GM19455 (cell line): ENCODE measurements around the gene TATDN2.
"Not testable (repeated sequence)": the region's sequence is repeated elsewhere in the genome, so short reads cannot be mapped to it uniquely, and the experiment has no call there.

ENCODE experiments used
- ATAC-seq: cut with Tn5 transposase; IDR thresholded peaks from one replicate; pipeline ENCODE4 v1.9.1; 2021; ENCODE audit not compliant: unreplicated experiment

TATDN2 gene

DNA sequence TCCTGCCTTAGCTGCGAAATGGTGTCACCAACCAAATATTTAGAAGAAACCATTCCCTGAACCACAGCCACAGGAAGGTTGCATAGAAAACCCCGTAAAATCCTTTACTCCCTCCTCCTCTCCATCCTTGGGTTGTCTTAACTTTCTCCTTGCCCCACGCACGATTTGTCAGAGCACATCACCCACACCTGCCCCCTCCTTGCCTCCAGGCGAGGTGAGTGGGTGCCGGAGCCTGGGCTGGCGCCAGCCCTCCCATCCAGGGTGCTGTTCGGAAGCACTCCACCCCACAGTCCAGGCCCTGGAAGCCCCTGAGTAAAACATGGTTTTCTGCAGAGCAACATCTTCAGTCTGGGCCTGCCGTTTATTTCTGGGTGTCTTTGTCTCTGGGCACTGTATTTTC lies 40.8 kb downstream of the TATDN2 start:
- ATAC-seq: no peak

DNA sequence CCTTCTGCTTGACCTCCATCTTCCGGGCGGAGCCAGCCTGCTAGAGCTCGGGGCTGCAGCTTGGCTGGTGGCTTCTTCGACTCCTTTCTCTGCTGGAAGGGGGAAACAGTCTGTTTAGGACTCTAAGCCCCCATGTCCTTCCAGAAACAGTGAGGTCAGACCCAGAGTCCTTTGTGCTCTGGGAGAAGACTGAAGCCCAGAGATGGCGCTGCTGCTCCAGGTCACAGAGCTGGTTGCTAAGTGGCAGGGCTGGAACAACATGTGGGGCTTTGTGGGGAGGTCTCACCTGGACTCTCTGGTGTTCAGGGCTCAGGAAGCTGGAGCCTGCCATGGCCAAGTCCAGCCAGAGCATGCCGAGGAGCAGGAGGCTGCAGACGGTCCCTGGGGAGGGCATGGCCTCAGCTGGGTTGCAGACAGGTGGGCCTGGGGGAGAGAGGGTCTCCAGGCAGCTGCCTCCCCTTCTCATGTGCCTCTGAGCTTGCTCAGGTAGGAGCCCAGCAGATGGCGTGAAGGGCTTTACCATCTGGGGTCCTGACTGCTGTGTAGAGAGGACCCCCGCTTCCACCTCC lies 41.6 kb downstream of the TATDN2 start:
- no peak for ATAC-seq

DNA sequence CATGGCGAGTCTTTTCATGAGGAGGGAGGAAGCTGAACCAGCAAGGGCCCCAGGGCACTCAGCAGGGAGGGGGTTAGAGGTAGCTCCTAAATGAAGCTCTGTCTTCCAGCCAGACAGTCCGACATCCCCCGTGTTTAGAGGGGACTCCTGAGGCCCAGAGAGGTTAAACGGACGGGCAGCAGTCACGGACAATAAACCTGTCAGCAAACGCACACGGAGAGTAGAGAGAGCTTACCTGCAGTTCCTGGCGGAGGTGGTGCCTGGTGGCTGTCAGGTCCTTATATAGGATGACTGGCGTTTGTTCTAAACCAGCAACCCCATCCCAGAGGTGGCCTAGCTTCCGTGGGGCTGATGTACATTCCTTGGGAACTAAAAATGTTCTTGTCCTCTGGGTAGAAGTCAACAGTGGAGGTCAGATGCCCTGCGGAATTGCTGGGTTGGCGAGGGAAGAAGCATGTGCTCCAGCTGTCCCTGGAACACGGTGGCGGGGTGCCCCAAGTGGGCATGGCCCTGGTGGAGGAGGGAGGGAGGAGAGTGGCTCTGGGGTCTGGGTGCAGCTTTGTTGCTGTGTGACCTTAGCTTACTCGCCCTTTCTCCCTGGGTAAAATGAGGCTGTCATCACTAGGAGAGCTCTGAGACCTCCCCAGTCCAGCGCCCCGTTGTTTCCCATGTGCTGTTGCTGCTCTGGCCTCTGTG lies 42.4 kb downstream of the TATDN2 start:
- no peak for ATAC-seq

GRCh38 chr3:10291641-10292040 lies 43.4 kb downstream of the TATDN2 start:
- ATAC-seq: no peak

DNA sequence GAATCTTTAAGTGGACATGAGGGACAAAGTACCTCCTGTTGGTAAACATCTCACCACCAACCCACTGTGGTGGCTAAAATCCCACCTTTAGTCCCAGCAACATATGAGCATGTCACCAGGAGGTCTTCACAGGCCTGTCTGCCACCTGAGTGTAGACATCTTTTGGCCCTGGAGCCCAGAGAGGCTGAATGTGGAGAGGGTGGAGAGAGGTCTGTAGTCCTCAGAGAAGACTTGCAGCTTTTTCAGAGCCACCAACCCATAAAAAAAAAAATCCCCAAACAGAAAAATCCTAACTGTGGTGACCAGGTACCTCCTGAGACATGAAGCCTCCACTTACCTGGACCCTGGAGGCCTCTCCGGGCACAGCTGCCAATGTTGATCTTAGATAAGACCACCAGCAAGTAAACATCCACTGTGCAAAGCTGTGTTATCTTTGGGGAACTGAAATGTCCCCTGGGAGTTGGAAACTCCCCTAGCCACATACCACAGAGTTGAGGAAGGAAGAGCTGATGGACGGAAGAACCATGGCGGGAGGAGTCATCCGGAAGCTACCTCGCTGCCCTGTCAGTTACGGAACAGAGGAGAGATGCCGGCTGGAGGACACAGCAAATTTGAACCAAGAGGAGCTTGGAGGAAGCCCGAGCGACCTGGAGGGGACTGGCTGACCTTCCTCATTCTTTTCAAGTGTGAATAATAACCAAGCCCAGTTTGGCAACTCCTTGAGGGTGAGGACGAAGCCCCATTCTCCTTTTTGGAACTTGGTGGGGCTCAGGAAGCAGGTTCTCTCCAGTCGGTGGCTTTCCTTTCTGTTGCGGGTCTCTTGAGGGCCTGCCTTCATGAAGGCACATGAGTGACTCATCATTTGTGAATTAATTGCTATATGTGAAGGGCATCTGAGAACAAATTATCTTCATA lies 44.5 kb downstream of the TATDN2 start, which contains the start of gene GHRL:
Gene GHRL (minus strand): TSS at position 443 of the 915 bp plus-strand sequence. CDS start 2,767 bp downstream, outside the sequence.
- ATAC-seq: peak; percentile 64

- no peak for ATAC-seq
Observed at GRCh38 chr3:10294030-10294586, 45.8 kb downstream of the TATDN2 start.

DNA sequence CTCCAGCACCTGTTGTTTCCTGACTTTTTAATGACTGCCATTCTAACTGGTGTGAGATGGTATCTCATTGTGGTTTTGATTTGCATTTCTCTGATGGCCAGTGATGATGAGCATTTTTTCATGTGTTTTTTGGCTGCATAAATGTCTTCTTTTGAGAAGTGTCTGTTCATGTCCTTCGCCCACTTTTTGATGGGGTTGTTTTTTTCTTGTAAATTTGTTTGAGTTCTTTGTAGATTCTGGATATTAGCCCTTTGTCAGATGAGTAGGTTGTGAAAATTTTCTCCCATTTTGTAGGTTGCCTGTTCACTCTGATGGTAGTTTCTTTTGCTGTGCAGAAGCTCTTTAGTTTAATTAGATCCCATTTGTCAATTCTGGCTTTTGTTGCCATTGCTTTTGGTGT lies 49.8 kb downstream of the TATDN2 start:
- not testable (repeated sequence) for ATAC-seq

DNA sequence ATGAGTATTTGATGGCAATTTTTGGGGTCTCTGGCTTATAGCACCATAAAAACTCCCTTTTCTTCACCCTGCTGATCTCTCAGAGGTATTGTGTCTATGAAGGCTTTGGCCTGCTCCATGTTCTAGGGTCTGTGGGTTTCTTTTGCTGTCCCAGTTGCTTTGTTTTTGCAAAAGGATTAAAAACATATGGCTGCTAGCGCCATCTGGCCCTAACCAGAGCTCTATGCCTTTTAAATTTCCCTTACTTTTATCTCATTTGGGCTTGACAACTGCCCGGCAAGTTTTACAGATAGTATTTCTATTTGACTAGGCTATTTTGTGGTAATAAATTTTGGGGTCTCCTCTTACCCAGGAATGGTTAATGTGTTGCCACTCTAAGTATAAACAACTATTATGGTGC lies 50.9 kb downstream of the TATDN2 start:
- no peak for ATAC-seq

DNA sequence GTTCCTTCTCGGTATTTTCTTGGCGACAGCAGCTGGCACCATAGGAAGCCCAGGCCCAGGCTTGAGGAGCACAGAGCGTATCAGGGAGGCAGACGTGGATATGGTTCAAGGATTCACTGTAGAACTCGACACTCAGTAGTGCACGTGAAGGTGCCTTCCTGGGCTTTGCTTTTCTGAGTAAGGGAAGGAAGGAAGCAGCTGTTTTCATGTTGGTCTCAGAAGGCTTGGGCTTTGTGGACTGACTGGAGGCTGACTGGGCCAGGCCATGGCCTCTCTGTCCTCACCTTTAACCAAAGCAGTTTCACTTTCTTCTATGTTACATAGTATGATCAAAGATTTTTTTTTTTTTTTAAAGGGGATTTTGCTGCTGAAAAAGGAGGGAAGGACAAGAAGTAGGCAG lies 51.4 kb downstream of the TATDN2 start:
- ATAC-seq: no peak

DNA sequence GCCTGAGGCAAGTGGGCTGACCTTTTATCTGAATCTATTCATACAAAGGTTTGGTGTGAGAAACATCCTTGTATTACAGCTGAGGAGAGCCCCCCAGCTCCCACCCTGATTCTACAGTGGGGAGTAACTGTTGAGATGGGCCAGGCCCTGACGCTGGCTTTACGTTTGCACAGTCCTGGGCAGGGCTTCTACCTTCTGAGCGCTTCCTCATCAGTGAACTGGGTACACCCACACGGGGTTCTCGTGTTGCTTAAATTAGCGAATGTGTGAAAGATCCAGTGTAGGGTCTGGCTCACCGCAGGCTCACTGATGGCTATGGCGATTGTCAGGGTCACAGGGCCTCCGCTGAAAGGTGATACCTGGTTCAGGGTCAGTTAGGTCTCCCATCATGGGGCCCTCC lies 51.8 kb downstream of the TATDN2 start:
- ATAC-seq: no peak

GRCh38 chr3:10303105-10303504 lies 54.8 kb downstream of the TATDN2 start:
- ATAC-seq: no peak

DNA sequence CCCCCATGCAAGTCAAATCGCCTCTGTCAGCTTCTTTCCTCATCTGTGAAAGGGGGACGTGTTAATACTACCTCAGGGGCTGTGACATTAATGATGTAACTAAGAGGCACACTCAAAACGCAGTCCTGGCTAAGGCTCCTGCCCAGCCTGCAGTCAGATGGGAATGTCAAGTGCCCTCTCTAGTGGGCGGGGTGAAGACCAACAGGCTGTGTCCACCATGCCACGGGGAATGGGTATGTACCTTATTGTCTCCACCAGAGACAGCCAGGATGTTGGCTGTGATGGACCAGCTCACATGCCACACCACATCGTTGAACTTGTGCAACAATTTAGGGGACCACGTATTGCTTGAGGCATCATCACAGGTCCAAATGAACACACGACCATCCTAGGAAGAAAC lies 55.5 kb downstream of the TATDN2 start:
- ATAC-seq: no peak

DNA sequence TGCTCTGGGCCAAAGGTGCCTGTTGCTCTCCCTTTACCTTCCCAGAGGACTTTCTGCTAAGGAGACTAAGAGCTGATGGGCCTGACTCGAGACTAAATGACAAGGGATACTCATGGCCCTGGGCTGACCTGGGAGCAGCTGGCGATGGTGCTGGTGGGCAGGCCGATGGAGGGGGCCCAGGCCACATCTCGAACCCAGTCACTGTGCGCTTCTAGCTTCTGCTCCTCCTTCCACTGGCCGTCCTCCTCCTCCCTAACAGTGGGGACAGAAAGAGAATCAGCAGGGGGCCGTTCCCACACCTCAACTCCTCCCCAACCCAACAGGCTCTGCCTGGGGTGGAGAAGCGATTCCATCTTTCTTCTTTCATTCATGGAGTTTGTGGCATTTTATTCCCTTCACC lies 56.6 kb downstream of the TATDN2 start:
- ATAC-seq: no peak

GRCh38 chr3:10305331-10305902 lies 57.2 kb downstream of the TATDN2 start:
- no peak for ATAC-seq

DNA sequence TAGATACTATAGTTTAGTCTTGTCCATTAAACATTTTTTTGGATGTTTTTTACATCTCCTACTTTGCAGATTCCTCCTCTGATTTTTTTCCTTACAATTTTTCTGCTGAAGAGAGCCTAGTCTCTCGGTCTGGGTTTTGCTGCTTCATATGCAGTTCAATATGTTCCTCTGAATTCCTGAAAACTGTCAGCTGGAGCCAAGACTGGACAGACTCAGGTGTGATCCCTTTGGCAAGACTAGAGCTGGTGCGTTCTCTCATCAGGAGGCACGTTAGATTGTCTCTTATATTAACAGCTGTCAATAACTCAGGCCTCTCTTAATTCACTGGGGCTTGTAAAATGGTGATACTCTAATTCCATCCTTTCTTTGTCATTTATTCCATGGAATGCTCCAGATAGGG lies 57.9 kb downstream of the TATDN2 start:
- ATAC-seq: no peak

- no peak for ATAC-seq
Observed at GRCh38 chr3:10308678-10309077, 60.4 kb downstream of the TATDN2 start.

- no peak for ATAC-seq
Observed at GRCh38 chr3:10309736-10310135, 61.5 kb downstream of the TATDN2 start.

DNA sequence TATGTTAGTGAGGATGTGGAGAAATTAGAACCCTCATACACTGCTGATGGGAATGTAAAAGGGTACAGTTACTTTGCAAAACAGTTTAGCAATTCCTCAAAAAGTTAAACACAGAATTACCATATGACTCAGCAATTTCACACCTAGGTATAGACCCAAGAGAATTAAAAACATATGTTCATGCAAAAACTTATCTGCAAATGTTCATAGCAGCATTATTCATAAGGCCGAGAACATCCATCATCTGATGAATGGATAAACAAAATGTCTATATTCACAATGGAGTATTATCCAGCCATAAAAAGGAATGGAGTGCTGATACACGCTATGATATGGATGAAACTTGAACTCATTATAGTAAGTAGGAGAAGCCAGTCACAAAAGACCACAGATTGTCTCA lies 62.3 kb downstream of the TATDN2 start:
- ATAC-seq: no peak

- no peak for ATAC-seq
Observed at GRCh38 chr3:10311710-10312109, 63.5 kb downstream of the TATDN2 start.

- ATAC-seq: no peak
Observed at GRCh38 chr3:10312391-10312790, 64.1 kb downstream of the TATDN2 start.

DNA sequence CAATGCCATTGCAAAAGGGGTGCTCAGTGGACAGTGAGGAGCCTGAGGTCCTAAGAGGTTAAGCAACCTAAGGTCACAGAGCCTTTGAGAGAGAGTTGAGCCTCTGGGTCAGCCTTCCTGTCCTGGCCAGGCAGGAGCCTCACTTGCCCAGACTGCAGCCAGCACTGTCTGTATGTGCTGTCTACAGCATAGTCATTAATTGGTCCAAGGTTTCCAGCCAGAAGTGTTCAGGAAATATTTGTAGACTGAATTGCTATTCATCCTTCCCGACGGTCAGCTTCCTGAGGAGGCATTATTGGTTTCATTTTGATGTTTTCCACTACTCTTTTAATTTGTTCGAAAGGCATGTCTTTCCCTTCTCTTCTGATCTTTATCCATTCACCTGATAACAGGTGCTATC lies 64.6 kb downstream of the TATDN2 start:
- no peak for ATAC-seq
